T-cell (primary cell): ENCODE data around the gene ZCCHC24. TPM values are rescaled to one million over a fixed set of nuclear protein-coding genes. Genes with fewer than 3 reads are reported as not detected.

ENCODE experiments used
- ATAC-seq, 4 experiments: fragments of 200-7000 bp in 3 of 4; fragments of 150-1000 bp in 1 of 4; cut with Tn5 transposase; replicated peaks in 1 of 4; 1 replicate in 3 of 4; 2 replicates in 1 of 4; pipeline ENCODE4 v1.10.0; 2021; ENCODE audit warnings: moderate library complexity in 3 of 4, mild to moderate bottlenecking in 2 of 4, moderate number of reproducible peaks in 1 of 4
- CTCF ChIA-PET, 2 donors: fragments of 300-600 bp; sonication (Branson Sonifier 250); formaldehyde crosslinking; loops; one replicate each; lab custom pipeline; 2022; ENCODE audit warnings: antibody characterized with exemption in 2 of 2; lab: Charles Lee
- POLR2A ChIA-PET, 2 donors: fragments of 300-600 bp; sonication (Branson Sonifier 250); formaldehyde crosslinking; loops; one replicate each; lab custom pipeline; 2022; ENCODE audit warnings: antibody characterized with exemption in 2 of 2; lab: Charles Lee
- DNase-seq, 35 experiments: peaks; one replicate each; pipeline versions ENCODE4 v3.0.0 to v3.0.0-alpha.2; 2013 to 2023
- H3K27ac ChIP-seq: one replicate; pipeline ENCODE4 v1.5.1; 2013; ENCODE audit warnings: low read length
- H3K27me3 ChIP-seq, 2 experiments: replicated peaks in 1 of 2; 1 replicate in 1 of 2; 2 replicates in 1 of 2; pipeline versions ENCODE4 v1.6.1 to v1.7.0; 2013; ENCODE audit warnings: low read length in 1 of 2, mixed read lengths in 1 of 2; ENCODE audit not compliant: control insufficient read depth in 2 of 2, insufficient read depth in 2 of 2; ENCODE audit errors: extremely low read depth in 1 of 2
- H3K36me3 ChIP-seq, 2 donors: 1 replicate in 1 of 2; 2 replicates in 1 of 2; pipeline versions ENCODE4 v1.6.1 to v1.7.0; 2013; ENCODE audit warnings: low read length in 1 of 2; ENCODE audit not compliant: control insufficient read depth in 2 of 2, insufficient read depth in 1 of 2; ENCODE audit errors: extremely low read depth in 1 of 2
- H3K4me1 ChIP-seq, 2 experiments: 1 replicate in 1 of 2; 2 replicates in 1 of 2; pipeline versions ENCODE4 v1.6.1 to v1.7.0; 2013; ENCODE audit warnings: low read length in 2 of 2, mixed read lengths in 1 of 2; ENCODE audit not compliant: insufficient read depth in 2 of 2, control insufficient read depth in 1 of 2; ENCODE audit errors: extremely low read depth in 1 of 2
- H3K4me3 ChIP-seq, 2 donors: 1 replicate in 1 of 2; 2 replicates in 1 of 2; pipeline versions ENCODE4 v1.5.1 to v1.7.0; 2013; ENCODE audit warnings: mild to moderate bottlenecking in 2 of 2, low read length in 1 of 2, moderate library complexity in 1 of 2; ENCODE audit not compliant: control insufficient read depth in 1 of 2; ENCODE audit errors: extremely low read depth in 1 of 2
- H3K9me3 ChIP-seq: 2 replicates; pipeline ENCODE4 v1.7.0; 2013
- H3K27ac Mint-ChIP-seq, 2 donors: one replicate each; pipeline ENCODE4 v1.8.0; 2020 to 2021; ENCODE audit warnings: mild to moderate bottlenecking in 2 of 2, mixed read lengths in 2 of 2
- H3K27me3 Mint-ChIP-seq, 2 donors: one replicate each; pipeline ENCODE4 v1.8.0; 2021 to 2022; ENCODE audit warnings: mixed read lengths in 2 of 2
- H3K36me3 Mint-ChIP-seq: one replicate; pipeline ENCODE4 v1.8.0; 2021; ENCODE audit warnings: mixed read lengths
- H3K4me1 Mint-ChIP-seq, 3 donors: one replicate each; pipeline ENCODE4 v1.8.0; 2020 to 2022; ENCODE audit warnings: mixed read lengths in 3 of 3, mild to moderate bottlenecking in 1 of 3
- H3K4me3 Mint-ChIP-seq, 3 donors: one replicate each; pipeline ENCODE4 v1.8.0; 2020 to 2022; ENCODE audit warnings: mild to moderate bottlenecking in 3 of 3, mixed read lengths in 3 of 3, moderate library complexity in 3 of 3
- H3K9me3 Mint-ChIP-seq, 3 donors: one replicate each; pipeline ENCODE4 v1.8.0; 2020 to 2022; ENCODE audit warnings: mixed read lengths in 3 of 3
- WGBS: methylation state at CpG from one replicate; pipeline ENCODE4 v1.1.5; 2013; ENCODE audit warnings: missing lambda C conversion rate; ENCODE audit not compliant: insufficient coverage; 5-methylcytosine and 5-hydroxymethylcytosine counted together
- total RNA-seq, 35 experiments: library from RNA in 6 of 35; stranded (reverse) in 6 of 35; fragments of 120-200 nt in 1 of 35; gene quantifications; one replicate each; pipeline versions ENCODE4 v1.2.1 to v1.2.4 and lab custom pipeline; 2013 to 2026

The ZCCHC24 gene
- total RNA-seq, 5 donors from 2014 or later (not counting 1 experiment from before 2014, with no cell fraction given), result 0.60 to 2.4 (median 1.9) TPM

GRCh38 chr10:79468841-79469585 is 23.6 kb upstream of the ZCCHC24 start:
- Mint-ChIP-seq H3K27me3 (peaks cover 5 to 14% of the 10 kb centered on the region in 2 donors), H3K27ac (no peak overlapping the region), H3K4me1 (no peaks in the 10 kb centered on the region), H3K4me3 (no peak overlapping the region), H3K36me3 (no peaks in the 10 kb centered on the region), H3K9me3 (no peaks in the 10 kb centered on the region)
- Histone ChIP-seq H3K36me3 (no peaks in the 10 kb centered on the region), H3K27me3 (peaks cover 0 to 9% of the 10 kb centered on the region in 2 experiments), H3K9me3 (no peaks in the 10 kb centered on the region), H3K4me1 (no peaks in the 10 kb centered on the region), H3K27ac (no peak overlapping the region), H3K4me3 (no peak overlapping the region)
- ChIA-PET POLR2A (no interaction called here), CTCF (interaction anchor here (0.8 to 3.4 kb wide), 4 partner anchors 11 to 124 kb away, joined by 3 to 22 read pairs (median 9); no protein-coding TSS in a partner anchor)
- ATAC-seq (no peak), DNase-seq (no peak)
- no CpG with 5 or more reads among the region's 6 CpGs for WGBS

DNA sequence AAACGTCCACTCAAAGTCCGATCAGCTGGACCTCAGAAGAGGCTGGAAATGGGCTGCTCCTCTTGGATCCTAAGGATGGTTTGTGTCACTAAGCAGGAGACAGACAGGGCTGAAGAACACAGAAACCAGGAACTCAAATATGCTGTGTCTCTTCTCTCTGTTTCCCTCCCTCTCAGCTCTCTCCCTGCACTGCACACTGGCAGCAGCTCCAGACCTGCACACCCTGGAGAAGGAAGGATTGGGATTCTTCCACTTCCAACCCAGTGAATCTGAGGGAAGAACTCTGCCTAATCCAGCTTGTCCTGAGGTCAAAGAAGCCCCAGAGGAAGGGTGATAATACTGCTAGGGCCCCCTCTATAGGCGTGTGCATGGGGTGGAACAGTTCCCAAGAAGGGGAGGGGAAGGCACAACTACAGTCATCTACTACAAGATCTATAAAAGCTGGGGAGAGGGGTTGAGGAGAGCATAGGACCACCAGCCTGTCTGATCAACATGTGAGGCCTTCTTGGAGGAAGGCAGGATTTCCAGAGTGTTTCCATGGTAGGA is 22.7 kb upstream of the ZCCHC24 start:
- H3K36me3 Mint-ChIP-seq, result no peaks in the 10 kb centered on the region
- H3K27me3 ChIP-seq, result peaks cover 0 to 4% of the 10 kb centered on the region in 2 experiments
- no peaks in the 10 kb centered on the region for H3K4me1 ChIP-seq
- CTCF ChIA-PET, result interaction anchor here (0.7 to 3.4 kb wide), 7 partner anchors 27 to 667 kb away, joined by 4 to 22 read pairs (median 5); no protein-coding TSS in a partner anchor
- H3K27ac Mint-ChIP-seq, result no peak overlapping the region
- no peak overlapping the region for H3K4me3 Mint-ChIP-seq
- no peaks in the 10 kb centered on the region for H3K4me1 Mint-ChIP-seq
- H3K27ac ChIP-seq, result no peak overlapping the region
- 60% methylated on average over 2 of the region's 3 CpGs for WGBS
- DNase-seq (no peak), ATAC-seq (no peak)
- peaks cover 5 to 12% of the 10 kb centered on the region in 2 donors for H3K27me3 Mint-ChIP-seq
- H3K9me3 Mint-ChIP-seq, result no peaks in the 10 kb centered on the region
- no peaks in the 10 kb centered on the region for H3K36me3 ChIP-seq
- POLR2A ChIA-PET, result interaction anchor here (0.6 kb wide), 2 partner anchors 22 to 720 kb away, joined by 3 to 6 read pairs; no protein-coding TSS in a partner anchor
- H3K9me3 ChIP-seq, result no peaks in the 10 kb centered on the region
- no peak overlapping the region for H3K4me3 ChIP-seq

GRCh38 chr10:79465341-79465740 is 19.9 kb upstream of the ZCCHC24 start:
- H3K4me1 Mint-ChIP-seq, result no peaks in the 10 kb centered on the region
- no peak overlapping the region for H3K4me3 ChIP-seq
- H3K27me3 ChIP-seq, result peaks cover 0 to 4% of the 10 kb centered on the region in 2 experiments
- 93% methylated on average over 2 of the region's 3 CpGs for WGBS
- H3K36me3 Mint-ChIP-seq, result no peaks in the 10 kb centered on the region
- DNase-seq (no peak), ATAC-seq (no peak)
- no peaks in the 10 kb centered on the region for H3K4me1 ChIP-seq
- H3K9me3 Mint-ChIP-seq, result no peaks in the 10 kb centered on the region
- H3K9me3 ChIP-seq, result no peaks in the 10 kb centered on the region
- no peak overlapping the region for H3K27ac Mint-ChIP-seq
- ChIA-PET POLR2A (no interaction called here), CTCF (no interaction called here)
- H3K36me3 ChIP-seq, result no peaks in the 10 kb centered on the region
- no peak overlapping the region for H3K27ac ChIP-seq
- H3K4me3 Mint-ChIP-seq, result no peak overlapping the region
- H3K27me3 Mint-ChIP-seq, result peaks cover 0 to 2% of the 10 kb centered on the region in 2 donors

DNA sequence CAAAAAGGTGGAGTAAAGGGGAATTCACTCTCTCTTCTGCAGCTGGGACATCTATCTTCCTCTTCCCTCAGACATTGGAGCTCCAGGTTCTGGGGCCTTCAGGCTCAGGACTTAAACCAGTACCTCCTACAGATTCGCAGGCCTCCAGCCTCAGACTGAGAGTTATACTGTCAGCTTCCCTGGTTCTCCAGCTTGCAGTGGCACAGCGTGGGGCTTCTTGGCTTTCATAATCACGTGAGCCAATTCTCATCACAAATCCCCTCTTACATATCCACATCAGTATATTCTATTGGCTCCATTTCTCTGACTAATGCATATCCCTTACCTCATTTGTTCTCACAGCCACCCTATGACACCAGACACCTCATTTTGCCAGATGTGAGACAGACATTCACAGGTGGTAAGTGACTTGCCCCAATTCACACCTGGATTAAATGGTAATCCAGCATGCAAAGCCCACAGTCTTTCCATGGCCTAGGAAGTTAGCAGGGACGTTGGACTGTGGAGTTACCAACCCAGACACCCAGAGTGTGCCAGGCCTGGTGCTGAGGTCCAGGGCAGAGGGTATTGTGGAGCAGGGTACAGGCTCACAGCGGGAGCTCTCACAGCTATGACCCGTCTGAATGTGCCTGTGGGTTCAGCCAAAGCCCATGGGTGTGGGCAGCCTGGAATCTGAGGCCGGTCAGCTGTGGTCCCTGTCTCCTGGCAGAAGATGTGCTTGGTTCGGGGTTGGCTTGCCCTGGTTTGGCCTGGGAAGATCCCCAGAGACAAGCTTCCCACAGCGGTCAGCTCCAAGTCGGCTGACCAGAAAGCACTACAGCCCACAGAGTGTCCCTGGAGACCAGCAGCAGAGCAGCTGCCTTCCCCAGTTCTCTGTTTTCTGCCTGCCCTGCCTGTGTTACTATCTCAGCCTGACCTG is 18.4 kb upstream of the ZCCHC24 start:
- H3K36me3 ChIP-seq, result no peaks in the 10 kb centered on the region
- H3K27ac Mint-ChIP-seq, result no peak overlapping the region
- no peaks in the 10 kb centered on the region for H3K4me1 Mint-ChIP-seq
- peaks cover 0 to 2% of the 10 kb centered on the region in 2 donors for H3K27me3 Mint-ChIP-seq
- no peak overlapping the region for H3K4me3 ChIP-seq
- H3K9me3 Mint-ChIP-seq, result no peaks in the 10 kb centered on the region
- no peak overlapping the region for H3K27ac ChIP-seq
- POLR2A ChIA-PET, result no interaction called here
- ATAC-seq (no peak), DNase-seq (no peak)
- H3K36me3 Mint-ChIP-seq, result no peaks in the 10 kb centered on the region
- CTCF ChIA-PET, result interaction anchor here in 1 of 2 donors (0.6 kb wide), 1 partner anchor 89 kb away, joined by 3 read pairs; no protein-coding TSS in a partner anchor
- no peaks in the 10 kb centered on the region for H3K27me3 ChIP-seq
- 85% methylated on average over 10 of the region's 10 CpGs for WGBS
- H3K4me1 ChIP-seq, result no peaks in the 10 kb centered on the region
- no peaks in the 10 kb centered on the region for H3K9me3 ChIP-seq
- H3K4me3 Mint-ChIP-seq, result no peak overlapping the region

DNA sequence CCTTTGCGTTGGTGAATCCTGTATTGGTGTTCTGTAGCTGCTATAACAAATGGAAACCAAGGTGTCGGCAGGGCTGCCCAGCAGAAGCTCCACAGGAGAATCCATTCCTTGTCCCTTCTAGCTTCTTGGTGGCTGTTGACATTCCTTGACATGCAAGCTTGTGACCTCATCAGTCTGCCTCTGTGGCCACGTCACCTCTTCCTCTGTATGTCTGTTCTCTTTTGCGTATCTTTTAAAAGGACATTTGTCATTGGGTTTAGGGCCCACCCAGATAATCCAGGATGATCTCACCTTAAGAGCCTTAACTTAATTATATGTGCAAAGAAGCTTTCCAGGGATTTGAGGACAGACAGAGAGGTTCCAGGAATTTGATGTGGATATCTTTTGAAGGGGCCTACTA is 15.3 kb upstream of the ZCCHC24 start:
- no peak overlapping the region for H3K27ac Mint-ChIP-seq
- WGBS, result 75% methylated on average over 3 of the region's 4 CpGs
- CTCF ChIA-PET, result interaction anchor here in 1 of 2 donors (1.5 kb wide), 1 partner anchor 15 kb away, joined by 3 read pairs; the partner anchor contains the start of gene ZCCHC24
- Histone ChIP-seq H3K27me3 (no peaks in the 10 kb centered on the region), H3K4me3 (no peak overlapping the region), H3K9me3 (no peaks in the 10 kb centered on the region), H3K4me1 (no peaks in the 10 kb centered on the region), H3K36me3 (no peaks in the 10 kb centered on the region), H3K27ac (no peak overlapping the region)
- no peaks in the 10 kb centered on the region for H3K4me1 Mint-ChIP-seq
- H3K36me3 Mint-ChIP-seq, result no peaks in the 10 kb centered on the region
- POLR2A ChIA-PET, result no interaction called here
- peaks cover 0 to 4% of the 10 kb centered on the region in 2 donors for H3K27me3 Mint-ChIP-seq
- ATAC-seq, result no peak
- no peaks in the 10 kb centered on the region for H3K9me3 Mint-ChIP-seq
- no peak overlapping the region for H3K4me3 Mint-ChIP-seq
- DNase-seq, result no peak

- Mint-ChIP-seq H3K9me3 (no peaks in the 10 kb centered on the region), H3K4me3 (no peak overlapping the region), H3K4me1 (no peaks in the 10 kb centered on the region), H3K36me3 (no peaks in the 10 kb centered on the region), H3K27me3 (peaks cover 0 to 5% of the 10 kb centered on the region in 2 donors), H3K27ac (no peak overlapping the region)
- H3K36me3 ChIP-seq, result no peaks in the 10 kb centered on the region
- no peaks in the 10 kb centered on the region for H3K4me1 ChIP-seq
- DNase-seq (no peak), ATAC-seq (no peak)
- H3K27ac ChIP-seq, result no peak overlapping the region
- no peaks in the 10 kb centered on the region for H3K27me3 ChIP-seq
- 67% methylated on average over 1 of the region's 1 CpG for WGBS
- H3K9me3 ChIP-seq, result no peaks in the 10 kb centered on the region
- CTCF ChIA-PET, result no interaction called here
- POLR2A ChIA-PET, result no interaction called here
- no peak overlapping the region for H3K4me3 ChIP-seq
These were observed 13.8 kb upstream of the ZCCHC24 start for GRCh38 chr10:79459243-79459642.
